SW 1271 (cell line): ENCODE data around the gene PACSIN1.
A peak's percentile ranks its signal among the peaks of the same experiment; 100 is the strongest.

Source experiments
- DNase-seq, 2 experiments: peaks; one replicate each; lab custom pipeline; 2025; lab: John Stamatoyannopoulos, UW

PACSIN1 gene

GRCh38 chr6:34465531-34466241 is at the start of gene PACSIN1:
TSS of gene PACSIN1 (plus strand) at chr6:34466076. CDS start at chr6:34526306, 60,230 bp downstream.
- DNase-seq: no peak

- no peak for DNase-seq
These were observed 49.0 kb upstream of the PACSIN1 start for GRCh38 chr6:34416877-34417371.

GRCh38 chr6:34418367-34418766 is 47.5 kb upstream of the PACSIN1 start:
- DNase-seq: no peak

- DNase-seq: no peak
These were observed 42.6 kb upstream of the PACSIN1 start for GRCh38 chr6:34423254-34423653.

- no peak for DNase-seq
These were observed 41.4 kb upstream of the PACSIN1 start for GRCh38 chr6:34424200-34425131.

- DNase-seq: no peak
These were observed 40.8 kb upstream of the PACSIN1 start for GRCh38 chr6:34425132-34425497.

- peak; percentile 79 to 91 for DNase-seq
These were observed 40.1 kb upstream of the PACSIN1 start, which contains the start of gene RPS10 for GRCh38 chr6:34425498-34426410. TSS of gene RPS10 (minus strand) at chr6:34426069. CDS start at chr6:34425221, 848 bp downstream.

- no peak for DNase-seq
These were observed 30.0 kb upstream of the PACSIN1 start for GRCh38 chr6:34435916-34436315.

- no peak for DNase-seq
These were observed 28.9 kb upstream of the PACSIN1 start for GRCh38 chr6:34436803-34437643.

GRCh38 chr6:34437644-34437970 is 28.3 kb upstream of the PACSIN1 start:
- no peak for DNase-seq

GRCh38 chr6:34438705-34439104 is 27.2 kb upstream of the PACSIN1 start:
- DNase-seq: no peak

GRCh38 chr6:34439442-34439841 is 26.4 kb upstream of the PACSIN1 start:
- DNase-seq: no peak

- no peak for DNase-seq
These were observed 24.4 kb upstream of the PACSIN1 start for GRCh38 chr6:34441526-34441925.

GRCh38 chr6:34445313-34445860 is 20.5 kb upstream of the PACSIN1 start:
- DNase-seq: no peak

- no peak for DNase-seq
These were observed 18.5 kb upstream of the PACSIN1 start for GRCh38 chr6:34447386-34447785.

- no peak for DNase-seq
These were observed 18.0 kb upstream of the PACSIN1 start for GRCh38 chr6:34447910-34448309.

- DNase-seq: no peak
These were observed 14.7 kb upstream of the PACSIN1 start for GRCh38 chr6:34451192-34451591.

GRCh38 chr6:34455831-34456230 is 10.0 kb upstream of the PACSIN1 start:
- DNase-seq: peak in 1 of 2 experiments; percentile 17

- DNase-seq: no peak
These were observed 8.5 kb upstream of the PACSIN1 start for GRCh38 chr6:34457382-34457741.
